Keratinocyte (primary cell): ENCODE results near the gene SLC44A1. TPM values are rescaled to one million over a fixed set of nuclear protein-coding genes. Genes with fewer than 3 reads are reported as not detected.
A peak's percentile ranks its signal among the peaks of the same experiment; 100 is the strongest.

Experiments used
- DNase-seq: peaks from one replicate; pipeline ENCODE4 v3.0.0-alpha.2; 2011; ENCODE audit warnings: low read depth, missing footprints, low spot score
- FAIRE-seq: peaks from 2 replicates; lab custom pipeline; 2011; peaks lifted over from hg19 to GRCh38; lab: Jason Lieb, UNC
- H2AFZ ChIP-seq: 2 replicates; pipeline ENCODE4 v1.6.0; 2012; ENCODE audit warnings: low read length, control low read depth, inconsistent platforms; ENCODE audit not compliant: control insufficient read depth
- H3K27ac ChIP-seq: 2 replicates; pipeline ENCODE4 v1.5.1; 2011; ENCODE audit warnings: low read length; ENCODE audit not compliant: control insufficient read depth, insufficient read depth
- H3K27me3 ChIP-seq: 3 replicates; pipeline ENCODE4 v1.6.0; 2011; ENCODE audit warnings: low read length; ENCODE audit not compliant: control insufficient read depth, insufficient read depth; ENCODE audit errors: extremely low read depth
- H3K36me3 ChIP-seq, 2 experiments: 2 replicates in 1 of 2; 3 replicates in 1 of 2; pipeline ENCODE4 v1.5.1; 2011; ENCODE audit warnings: low read length in 2 of 2, mild to moderate bottlenecking in 1 of 2; ENCODE audit not compliant: control insufficient read depth in 2 of 2, insufficient read depth in 2 of 2; ENCODE audit errors: extremely low read depth in 1 of 2
- H3K4me1 ChIP-seq: 3 replicates; pipeline ENCODE4 v1.5.1; 2011; ENCODE audit warnings: low read length; ENCODE audit not compliant: control insufficient read depth, insufficient read depth; ENCODE audit errors: extremely low read depth
- H3K4me2 ChIP-seq: 3 replicates; pipeline ENCODE4 v1.6.0; 2011; ENCODE audit warnings: low read depth, low read length; ENCODE audit not compliant: control insufficient read depth, insufficient read depth; ENCODE audit errors: extremely low read depth
- H3K4me3 ChIP-seq, 3 experiments: fragments of 200-600 bp in 1 of 3; sonication (generic) in 1 of 3; 2 replicates in 2 of 3; 3 replicates in 1 of 3; pipeline ENCODE4 v1.5.1; 2011 to 2016; ENCODE audit warnings: low read length in 3 of 3, mild to moderate bottlenecking in 3 of 3, control low read depth in 2 of 3, inconsistent platforms in 1 of 3, low read depth in 1 of 3, mixed read lengths in 1 of 3, mixed run types in 1 of 3, moderate library complexity in 1 of 3; ENCODE audit not compliant: control insufficient read depth in 2 of 3, insufficient read depth in 2 of 3; ENCODE audit errors: extremely low read depth in 1 of 3
- H3K79me2 ChIP-seq: 2 replicates; pipeline ENCODE4 v1.6.0; 2012; ENCODE audit warnings: low read length; ENCODE audit not compliant: control insufficient read depth, insufficient read depth
- H3K9ac ChIP-seq: 3 replicates; pipeline ENCODE4 v1.6.0; 2011; ENCODE audit warnings: low read length; ENCODE audit not compliant: control insufficient read depth, insufficient read depth; ENCODE audit errors: extremely low read depth
- H3K9me1 ChIP-seq: 3 replicates; pipeline ENCODE4 v1.6.0; 2011; ENCODE audit warnings: low read length; ENCODE audit not compliant: control insufficient read depth, insufficient read depth; ENCODE audit errors: extremely low read depth
- H3K9me3 ChIP-seq: 2 replicates; pipeline ENCODE4 v1.5.1; 2012; ENCODE audit warnings: low read depth, low read length; ENCODE audit not compliant: control insufficient read depth
- H4K20me1 ChIP-seq: 3 replicates; pipeline ENCODE4 v1.6.0; 2011; ENCODE audit warnings: low read length; ENCODE audit not compliant: control insufficient read depth, insufficient read depth; ENCODE audit errors: extremely low read depth
- EZH2 ChIP-seq: IDR thresholded peaks from one replicate; pipeline ENCODE4 v1.6.1; 2012; ENCODE audit warnings: inconsistent platforms, mild to moderate bottlenecking, low read length, moderate library complexity
- dilution Hi-C: fragments of 300-500 bp; cut with MboI; formaldehyde crosslinking; loops from one replicate; pipeline ENCODE4 v1.7.0; 2020; ENCODE audit warnings: low sequenced_read_pairs; ENCODE audit not compliant: extremely low pct_ligation_motif_present
- polyA plus RNA-seq, 5 experiments: library from polyadenylated mRNA; depleted of rRNA in 3 of 5; stranded (reverse) in 3 of 5; stranded (forward) in 1 of 5; unstranded in 1 of 5; fragments of >200 nt; gene quantifications; 1 replicate in 1 of 5; 2 replicates in 3 of 5; 3 replicates in 1 of 5; pipeline versions ENCODE4 v1.2.1 to v1.2.3, GENCODE V29; 2011 to 2012; ENCODE audit warnings: missing spikeins in 2 of 5, low read depth in 1 of 5, low replicate concordance in 1 of 5
- TF ChIP-seq, protein P1 (sequence below), 3 experiments: IDR thresholded peaks in 1 of 3; conservative IDR thresholded peaks in 1 of 3; optimal IDR thresholded peaks in 1 of 3; 2 replicates in 2 of 3; 3 replicates in 1 of 3; pipeline versions ENCODE3 to v1.5.1; 2011; ENCODE audit warnings: low read length in 3 of 3, mild to moderate bottlenecking in 3 of 3, moderate library complexity in 2 of 3, control low read depth in 1 of 3, inconsistent platforms in 1 of 3; ENCODE audit not compliant: insufficient read depth in 2 of 3; ENCODE audit errors: extremely low read depth in 1 of 3

Gene SLC44A1
- polyA plus RNA-seq, 1 donor (not counting 4 experiments of a cell fraction or from before 2014, with no cell fraction given): 22.9 TPM

GRCh38 chr9:105296877-105297287 is 52.4 kb downstream of the SLC44A1 start:
- no peak for TF ChIP-seq EZH2
- TF ChIP-seq, protein P1, sequence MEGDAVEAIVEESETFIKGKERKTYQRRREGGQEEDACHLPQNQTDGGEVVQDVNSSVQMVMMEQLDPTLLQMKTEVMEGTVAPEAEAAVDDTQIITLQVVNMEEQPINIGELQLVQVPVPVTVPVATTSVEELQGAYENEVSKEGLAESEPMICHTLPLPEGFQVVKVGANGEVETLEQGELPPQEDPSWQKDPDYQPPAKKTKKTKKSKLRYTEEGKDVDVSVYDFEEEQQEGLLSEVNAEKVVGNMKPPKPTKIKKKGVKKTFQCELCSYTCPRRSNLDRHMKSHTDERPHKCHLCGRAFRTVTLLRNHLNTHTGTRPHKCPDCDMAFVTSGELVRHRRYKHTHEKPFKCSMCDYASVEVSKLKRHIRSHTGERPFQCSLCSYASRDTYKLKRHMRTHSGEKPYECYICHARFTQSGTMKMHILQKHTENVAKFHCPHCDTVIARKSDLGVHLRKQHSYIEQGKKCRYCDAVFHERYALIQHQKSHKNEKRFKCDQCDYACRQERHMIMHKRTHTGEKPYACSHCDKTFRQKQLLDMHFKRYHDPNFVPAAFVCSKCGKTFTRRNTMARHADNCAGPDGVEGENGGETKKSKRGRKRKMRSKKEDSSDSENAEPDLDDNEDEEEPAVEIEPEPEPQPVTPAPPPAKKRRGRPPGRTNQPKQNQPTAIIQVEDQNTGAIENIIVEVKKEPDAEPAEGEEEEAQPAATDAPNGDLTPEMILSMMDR (optimal IDR thresholded peaks at IDR 0.05 in 1 of 3, IDR thresholded peaks at IDR 0.05 in 1 of 3, conservative IDR thresholded peaks at IDR 0.05 in 1 of 3; ENCODE audit: extremely low read depth in 1 of 3, insufficient read depth in 2 of 3, low read length in 3 of 3): no peak
- Histone ChIP-seq H3K4me2 (peak overlapping the region; percentile 40), H3K9me1 (no peaks in the 10 kb centered on the region), H3K36me3 (no peaks in the 10 kb centered on the region), H3K9me3 (no peaks in the 10 kb centered on the region), H4K20me1 (no peaks in the 10 kb centered on the region), H3K9ac (peak overlapping the region; percentile 20), H3K4me3 (no peak overlapping the region), H2AFZ (no peak overlapping the region), H3K4me1 (peaks cover 27% of the 10 kb centered on the region), H3K27ac (peak overlapping the region; percentile 61), H3K79me2 (peaks cover 9% of the 10 kb centered on the region), H3K27me3 (no peaks in the 10 kb centered on the region)
- FAIRE-seq: peak; percentile 29
- no peak for DNase-seq
- dilution Hi-C loops: no loop called here

DNA sequence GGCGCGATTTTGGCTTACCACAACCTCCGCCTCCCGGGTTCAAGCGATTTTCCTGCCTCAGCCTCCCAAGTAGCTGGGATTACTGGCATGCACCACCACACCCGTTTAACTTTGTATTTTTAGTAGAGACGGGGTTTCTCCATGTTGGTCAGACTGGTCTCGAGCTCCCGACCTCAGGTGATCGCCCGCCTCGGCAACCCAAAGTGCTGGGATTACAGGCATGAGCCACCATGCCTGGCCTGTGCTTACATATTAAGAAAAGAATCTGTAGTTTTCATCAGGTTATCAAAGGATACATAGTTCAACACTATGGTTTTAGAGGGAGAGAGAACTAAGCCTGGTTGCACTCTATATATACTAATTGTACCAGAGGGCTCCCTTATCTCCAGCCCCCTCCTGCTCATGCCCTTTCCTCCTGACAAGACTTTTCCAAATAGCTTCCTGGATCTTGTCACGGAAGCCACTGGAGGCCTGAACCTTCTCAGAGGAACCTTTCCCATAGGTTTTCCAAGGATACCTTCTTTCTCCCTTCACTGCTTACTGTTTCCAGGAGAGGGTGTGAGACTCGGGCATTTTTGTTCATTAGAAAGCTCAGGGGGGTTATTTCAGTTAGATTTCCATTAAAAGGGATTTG is 53.1 kb downstream of the SLC44A1 start:
- Histone ChIP-seq H3K27me3 (no peaks in the 10 kb centered on the region), H2AFZ (no peak overlapping the region), H3K4me2 (no peak overlapping the region), H3K9me1 (no peaks in the 10 kb centered on the region), H3K27ac (peak overlapping the region; percentile 61), H3K4me3 (no peak overlapping the region), H3K4me1 (peaks cover 27% of the 10 kb centered on the region), H3K79me2 (peaks cover 9% of the 10 kb centered on the region), H4K20me1 (no peaks in the 10 kb centered on the region), H3K9me3 (no peaks in the 10 kb centered on the region), H3K9ac (peak overlapping the region; percentile 15), H3K36me3 (no peaks in the 10 kb centered on the region)
- DNase-seq (no peak), FAIRE-seq (no peak)
- TF ChIP-seq EZH2: no peak
- TF ChIP-seq, protein P1 (optimal IDR thresholded peaks at IDR 0.05 in 1 of 3, IDR thresholded peaks at IDR 0.05 in 1 of 3, conservative IDR thresholded peaks at IDR 0.05 in 1 of 3; ENCODE audit: extremely low read depth in 1 of 3, insufficient read depth in 2 of 3, low read length in 3 of 3): no peak
- dilution Hi-C loops: no loop called here
